Keratinocyte (primary cell): Measurements from ENCODE around the gene NPIPA1.

Source experiments
- CTCF ChIP-seq, 3 experiments: IDR thresholded peaks in 1 of 3; conservative IDR thresholded peaks in 1 of 3; optimal IDR thresholded peaks in 1 of 3; 2 replicates in 2 of 3; 3 replicates in 1 of 3; pipeline versions ENCODE3 to v1.5.1; 2011; ENCODE audit warnings: low read length in 3 of 3, mild to moderate bottlenecking in 3 of 3, moderate library complexity in 2 of 3, control low read depth in 1 of 3, inconsistent platforms in 1 of 3; ENCODE audit not compliant: insufficient read depth in 2 of 3; ENCODE audit errors: extremely low read depth in 1 of 3
- EZH2 ChIP-seq: IDR thresholded peaks from one replicate; pipeline ENCODE4 v1.6.1; 2012; ENCODE audit warnings: inconsistent platforms, mild to moderate bottlenecking, low read length, moderate library complexity

GRCh38 chr16:14957576-14958322 lies 20.5 kb downstream of the NPIPA1 start:
- no peak for TF ChIP-seq CTCF (optimal IDR thresholded peaks at IDR 0.05 in 1 of 3, IDR thresholded peaks at IDR 0.05 in 1 of 3, conservative IDR thresholded peaks at IDR 0.05 in 1 of 3; ENCODE audit: extremely low read depth in 1 of 3, insufficient read depth in 2 of 3, low read length in 3 of 3)
- no peak for TF ChIP-seq EZH2
